Measurements from ENCODE around the gene NOP10.

GRCh38 chr15:34376856-34377255 lies 33.9 kb upstream of the NOP10 start:
- TF ChIP-seq CTCF (IDR thresholded peaks at IDR 0.05) (no peak), POLR2A (IDR thresholded peaks at IDR 0.05) (no peak)
